NCI-H526 (cell line): Measurements from ENCODE around the gene LMF1.

Experiments
- DNase-seq, 2 experiments: peaks; one replicate each; lab custom pipeline; 2025; lab: John Stamatoyannopoulos, UW

The LMF1 gene

GRCh38 chr16:984736-985636 lies 14.2 kb upstream of the LMF1 start:
- DNase-seq: no peak

- DNase-seq: no peak
Observed at GRCh38 chr16:984121-984694, 13.4 kb upstream of the LMF1 start.

- DNase-seq: no peak
Observed at GRCh38 chr16:983044-984030, 12.6 kb upstream of the LMF1 start.

- no peak for DNase-seq
Observed at GRCh38 chr16:982145-983043, 11.6 kb upstream of the LMF1 start.

GRCh38 chr16:981695-982144 lies 10.9 kb upstream of the LMF1 start, which contains the start of gene SOX8:
Gene SOX8, plus strand, starts transcription at chr16:981770. Its CDS starts 153 bp downstream, at chr16:981923.
- no peak for DNase-seq

GRCh38 chr16:980595-980854 lies 9.7 kb upstream of the LMF1 start:
- DNase-seq: no peak

GRCh38 chr16:979859-980594 lies 9.2 kb upstream of the LMF1 start:
- no peak for DNase-seq

- DNase-seq: no peak
Observed at GRCh38 chr16:979147-979546, 8.4 kb upstream of the LMF1 start.

GRCh38 chr16:978403-978802 lies 7.6 kb upstream of the LMF1 start:
- no peak for DNase-seq

GRCh38 chr16:977896-978295 lies 7.1 kb upstream of the LMF1 start:
- no peak for DNase-seq

GRCh38 chr16:977081-977701 lies 6.4 kb upstream of the LMF1 start:
- no peak for DNase-seq

GRCh38 chr16:976389-976931 lies 5.7 kb upstream of the LMF1 start:
- DNase-seq: no peak

- no peak for DNase-seq
Observed at GRCh38 chr16:975291-975690, 4.5 kb upstream of the LMF1 start.

GRCh38 chr16:974611-975261 lies 4.0 kb upstream of the LMF1 start:
- no peak for DNase-seq

- no peak for DNase-seq
Observed at GRCh38 chr16:974001-974601, 3.3 kb upstream of the LMF1 start.

- DNase-seq: no peak
Observed at GRCh38 chr16:973366-973765, 2.6 kb upstream of the LMF1 start.

GRCh38 chr16:972316-973002 lies 1.7 kb upstream of the LMF1 start:
- DNase-seq: peak; percentile 53 to 83

GRCh38 chr16:971981-972315 lies 1.2 kb upstream of the LMF1 start:
- no peak for DNase-seq

- DNase-seq: no peak
Observed at GRCh38 chr16:971582-971905, 760 bp upstream of the LMF1 start.
